ENCODE data around the gene SAMM50.
A peak's percentile ranks its signal among the peaks of the same experiment; 100 is the strongest.

The SAMM50 gene

GRCh38 chr22:43944670-43945430 is 10.4 kb upstream of the SAMM50 start:
- CTCF ChIA-PET = interaction anchor here (0.7 to 2.9 kb wide), 6 partner anchors 7 to 221 kb away, joined by 3 to 10 read pairs (median 5); no protein-coding TSS in a partner anchor
- TF ChIP-seq ARNT (IDR thresholded peaks at IDR 0.05) (no peak), PKNOX1 (IDR thresholded peaks at IDR 0.05) (no peak), FOXM1 (IDR thresholded peaks at IDR 0.05; ENCODE audit: borderline replicate concordance) (no peak), FOXK2 (IDR thresholded peaks at IDR 0.05) (no peak), HDGF (IDR thresholded peaks at IDR 0.05; ENCODE audit: borderline replicate concordance) (no peak), ELF4 (IDR thresholded peaks at IDR 0.05) (no peak), CTBP1 (IDR thresholded peaks at IDR 0.05; ENCODE audit: borderline replicate concordance) (no peak), NFRKB (IDR thresholded peaks at IDR 0.05) (no peak), FOXA1 (IDR thresholded peaks at IDR 0.05) (no peak), ZNF384 (IDR thresholded peaks at IDR 0.05) (no peak), BHLHE40 (IDR thresholded peaks at IDR 0.05; ENCODE audit: borderline replicate concordance) (no peak), SUZ12 (IDR thresholded peaks at IDR 0.05) (no peak), TARDBP (IDR thresholded peaks at IDR 0.05) (no peak), SP1 (IDR thresholded peaks at IDR 0.05) (no peak), LEF1 (IDR thresholded peaks at IDR 0.05; ENCODE audit: borderline replicate concordance) (no peak)
- no peak for DNase-seq (ENCODE audit: extremely low spot score)
- POLR2A ChIA-PET = interaction anchor here (2.4 kb wide), 1 partner anchor 10 kb away, joined by 17 read pairs; the partner anchor contains the start of gene SAMM50

- TF ChIP-seq FOXK2 (IDR thresholded peaks at IDR 0.05) (no peak), NFRKB (IDR thresholded peaks at IDR 0.05) (no peak), ELF4 (IDR thresholded peaks at IDR 0.05) (no peak), ZNF384 (IDR thresholded peaks at IDR 0.05) (no peak), SUZ12 (IDR thresholded peaks at IDR 0.05) (no peak), HDGF (IDR thresholded peaks at IDR 0.05; ENCODE audit: borderline replicate concordance) (no peak), FOXA1 (IDR thresholded peaks at IDR 0.05) (no peak), CTBP1 (IDR thresholded peaks at IDR 0.05; ENCODE audit: borderline replicate concordance) (no peak), LEF1 (IDR thresholded peaks at IDR 0.05; ENCODE audit: borderline replicate concordance) (no peak), PKNOX1 (IDR thresholded peaks at IDR 0.05) (no peak), BHLHE40 (IDR thresholded peaks at IDR 0.05; ENCODE audit: borderline replicate concordance) (no peak), FOXM1 (IDR thresholded peaks at IDR 0.05; ENCODE audit: borderline replicate concordance) (no peak), ARNT (IDR thresholded peaks at IDR 0.05) (no peak), SP1 (IDR thresholded peaks at IDR 0.05) (no peak), TARDBP (IDR thresholded peaks at IDR 0.05) (no peak), L3MBTL2 (conservative IDR thresholded peaks at IDR 0.05) (no peak)
- DNase-seq (ENCODE audit: extremely low spot score) = peak; percentile 83
- ChIA-PET CTCF (interaction anchor here (0.6 to 2.9 kb wide), 21 partner anchors 8 to 833 kb away, joined by 3 to 22 read pairs (median 4); partner anchors contain the start of genes PNPLA3 and SAMM50), POLR2A (interaction anchor here (1.0 to 2.4 kb wide), 2 partner anchors 9 to 22 kb away, joined by 6 to 17 read pairs; partner anchors contain the start of genes PNPLA3 and SAMM50)
Observed at GRCh38 chr22:43945632-43946383, 9.4 kb upstream of the SAMM50 start.

GRCh38 chr22:43946384-43946667 is 8.9 kb upstream of the SAMM50 start:
- POLR2A ChIA-PET = interaction anchor here (1.0 to 2.4 kb wide), 2 partner anchors 8 to 23 kb away, joined by 6 to 17 read pairs; partner anchors contain the start of genes PNPLA3 and SAMM50
- TF ChIP-seq LEF1 (IDR thresholded peaks at IDR 0.05; ENCODE audit: borderline replicate concordance) (no peak), BHLHE40 (IDR thresholded peaks at IDR 0.05; ENCODE audit: borderline replicate concordance) (no peak), ZNF384 (IDR thresholded peaks at IDR 0.05) (no peak), NFRKB (IDR thresholded peaks at IDR 0.05) (no peak), HDGF (IDR thresholded peaks at IDR 0.05; ENCODE audit: borderline replicate concordance) (no peak), PKNOX1 (IDR thresholded peaks at IDR 0.05) (no peak), FOXK2 (IDR thresholded peaks at IDR 0.05) (no peak), L3MBTL2 (conservative IDR thresholded peaks at IDR 0.05) (no peak), SP1 (IDR thresholded peaks at IDR 0.05) (no peak), TARDBP (IDR thresholded peaks at IDR 0.05) (no peak), ARNT (IDR thresholded peaks at IDR 0.05) (no peak), CTBP1 (IDR thresholded peaks at IDR 0.05; ENCODE audit: borderline replicate concordance) (no peak), ELF4 (IDR thresholded peaks at IDR 0.05) (no peak)
- DNase-seq (ENCODE audit: extremely low spot score) = peak; percentile 47
- CTCF ChIA-PET = interaction anchor here (0.6 to 2.9 kb wide), 21 partner anchors 8 to 833 kb away, joined by 3 to 22 read pairs (median 4); partner anchors contain the start of genes PNPLA3 and SAMM50

GRCh38 chr22:43948836-43949406 is 6.3 kb upstream of the SAMM50 start:
- POLR2A ChIA-PET = no interaction called here
- TF ChIP-seq HDGF (IDR thresholded peaks at IDR 0.05; ENCODE audit: borderline replicate concordance) (no peak), FOXA1 (IDR thresholded peaks at IDR 0.05) (no peak), LEF1 (IDR thresholded peaks at IDR 0.05; ENCODE audit: borderline replicate concordance) (no peak), FOXM1 (IDR thresholded peaks at IDR 0.05; ENCODE audit: borderline replicate concordance) (no peak), SUZ12 (IDR thresholded peaks at IDR 0.05) (no peak), ZNF384 (IDR thresholded peaks at IDR 0.05) (no peak), PKNOX1 (IDR thresholded peaks at IDR 0.05) (no peak), TARDBP (IDR thresholded peaks at IDR 0.05) (no peak), FOXK2 (IDR thresholded peaks at IDR 0.05) (no peak), ELF4 (IDR thresholded peaks at IDR 0.05) (no peak), L3MBTL2 (conservative IDR thresholded peaks at IDR 0.05) (no peak), CTBP1 (IDR thresholded peaks at IDR 0.05; ENCODE audit: borderline replicate concordance) (no peak), SP1 (IDR thresholded peaks at IDR 0.05) (no peak), BHLHE40 (IDR thresholded peaks at IDR 0.05; ENCODE audit: borderline replicate concordance) (no peak), ARNT (IDR thresholded peaks at IDR 0.05) (no peak), NFRKB (IDR thresholded peaks at IDR 0.05) (no peak)
- no peak for DNase-seq (ENCODE audit: extremely low spot score)
- CTCF ChIA-PET = interaction anchor here (0.6 kb wide), 2 partner anchors 27 to 856 kb away, joined by 3 read pairs; no protein-coding TSS in a partner anchor
